Stimulated activated CD4-positive, alpha-beta T cell treated with anti-CD3 and anti-CD28 coated beads, TNF-alpha, amount 100 ng/mL, for 4 hours (primary cell): ENCODE measurements around the gene CADM1.

ENCODE experiments used
- DNase-seq, 3 experiments: peaks; one replicate each; pipeline ENCODE4 v3.0.0-alpha.2; 2020; ENCODE audit warnings: low read depth in 3 of 3

Gene CADM1

DNA sequence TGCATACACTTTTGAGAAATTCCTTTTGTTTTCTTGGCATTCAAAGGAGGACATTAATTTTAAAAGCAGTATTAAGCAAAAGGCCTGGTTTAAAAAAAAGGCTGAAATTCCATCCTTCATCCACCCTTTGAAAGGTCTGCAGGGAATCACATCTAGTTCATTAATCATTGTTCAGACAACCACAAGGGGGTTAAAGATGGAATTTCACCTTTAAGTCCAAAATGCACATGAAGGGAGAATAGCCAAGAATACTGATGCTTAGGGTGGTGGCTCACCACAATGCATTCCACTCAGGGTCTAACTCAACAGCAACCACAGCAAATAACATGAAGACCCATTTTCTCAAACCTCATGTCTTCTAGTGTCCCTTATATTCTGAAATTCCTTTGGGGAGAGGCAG lies 256.9 kb downstream of the CADM1 start:
- DNase-seq, result no peak

GRCh38 chr11:115244758-115245157 lies 259.5 kb downstream of the CADM1 start:
- no peak for DNase-seq

DNA sequence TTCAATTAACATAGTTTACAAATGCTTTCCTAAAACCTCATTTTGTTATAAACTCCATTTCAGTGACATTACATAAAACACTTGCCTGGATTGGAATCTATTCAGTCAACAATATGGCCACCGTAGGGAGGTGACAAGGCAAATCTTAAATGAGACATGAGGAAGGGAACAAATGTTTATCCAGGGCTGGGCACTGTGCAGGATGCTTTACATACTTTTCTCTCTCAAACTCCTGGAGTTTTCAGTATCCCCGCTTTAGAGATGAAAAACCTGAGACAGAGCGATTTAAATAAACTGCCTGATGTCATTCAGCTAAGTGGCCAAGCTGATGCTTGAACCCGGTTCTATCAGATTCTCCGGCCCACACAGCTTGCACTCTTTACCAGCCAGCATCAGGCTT lies 259.9 kb downstream of the CADM1 start:
- no peak for DNase-seq

- DNase-seq, result no peak
These were observed 261.2 kb downstream of the CADM1 start for GRCh38 chr11:115242982-115243381.

DNA sequence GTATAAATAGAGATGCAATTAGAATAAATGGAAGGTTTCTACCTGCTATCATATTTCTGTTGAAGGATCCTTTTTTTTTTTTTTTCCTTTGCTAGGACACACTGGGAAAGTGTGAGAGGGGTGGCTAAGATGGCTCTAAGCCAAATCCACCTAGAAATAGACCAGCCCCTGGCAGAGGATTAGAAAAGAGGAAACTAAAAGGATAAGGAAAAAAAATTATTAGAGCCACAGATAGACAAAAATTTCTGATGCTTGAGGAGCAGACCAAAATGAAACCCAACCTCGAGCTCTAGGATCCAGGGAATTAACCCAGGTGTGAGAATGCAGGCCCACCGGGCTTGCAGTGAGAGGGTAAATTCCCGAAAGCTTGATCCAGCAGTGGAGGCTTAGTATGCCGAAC lies 262.3 kb downstream of the CADM1 start:
- DNase-seq, result no peak

DNA sequence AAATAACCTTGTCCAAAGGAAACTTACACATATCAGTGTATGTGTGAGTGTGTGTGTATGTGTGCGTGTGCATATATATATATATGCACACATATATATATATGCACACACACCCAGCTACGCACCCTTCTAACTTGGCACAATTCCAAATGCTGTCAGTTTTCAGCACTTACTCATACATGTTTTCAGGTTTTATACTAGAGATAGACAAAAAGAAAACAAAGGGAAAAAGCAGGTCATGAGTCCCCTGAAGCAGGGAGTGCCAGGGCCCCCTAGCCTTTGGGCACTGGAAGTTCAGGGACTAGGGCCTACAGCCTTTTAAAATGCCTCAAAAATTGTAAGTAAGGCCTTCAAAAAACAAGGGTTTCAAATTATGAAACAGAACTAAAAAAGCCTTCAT lies 265.4 kb downstream of the CADM1 start:
- no peak for DNase-seq

- no peak for DNase-seq
These were observed 266.1 kb downstream of the CADM1 start for GRCh38 chr11:115238086-115238485.

DNA sequence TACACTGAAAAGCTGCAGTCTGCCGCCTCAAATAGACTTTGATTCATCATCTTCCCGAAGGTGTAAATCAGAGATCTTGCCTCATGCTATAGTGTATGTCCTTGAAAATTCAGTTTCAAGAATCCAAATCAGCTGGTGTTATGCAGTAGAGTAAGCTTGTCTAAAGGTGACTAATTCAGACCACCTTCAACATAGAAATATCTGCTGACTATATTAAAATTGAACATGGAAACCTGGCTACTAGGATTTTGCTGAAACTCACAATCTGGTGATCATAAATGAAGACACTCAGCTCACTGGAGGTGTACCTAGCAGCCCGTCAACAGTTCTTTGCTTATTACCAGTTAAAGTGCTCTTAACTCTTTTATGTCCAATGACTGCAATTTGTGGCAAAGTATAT lies 266.6 kb downstream of the CADM1 start:
- no peak for DNase-seq

GRCh38 chr11:115234794-115235193 lies 269.4 kb downstream of the CADM1 start:
- DNase-seq, result no peak

GRCh38 chr11:115226556-115226955 lies 277.7 kb downstream of the CADM1 start:
- DNase-seq, result no peak

GRCh38 chr11:115224551-115224950 lies 279.7 kb downstream of the CADM1 start:
- DNase-seq, result no peak

DNA sequence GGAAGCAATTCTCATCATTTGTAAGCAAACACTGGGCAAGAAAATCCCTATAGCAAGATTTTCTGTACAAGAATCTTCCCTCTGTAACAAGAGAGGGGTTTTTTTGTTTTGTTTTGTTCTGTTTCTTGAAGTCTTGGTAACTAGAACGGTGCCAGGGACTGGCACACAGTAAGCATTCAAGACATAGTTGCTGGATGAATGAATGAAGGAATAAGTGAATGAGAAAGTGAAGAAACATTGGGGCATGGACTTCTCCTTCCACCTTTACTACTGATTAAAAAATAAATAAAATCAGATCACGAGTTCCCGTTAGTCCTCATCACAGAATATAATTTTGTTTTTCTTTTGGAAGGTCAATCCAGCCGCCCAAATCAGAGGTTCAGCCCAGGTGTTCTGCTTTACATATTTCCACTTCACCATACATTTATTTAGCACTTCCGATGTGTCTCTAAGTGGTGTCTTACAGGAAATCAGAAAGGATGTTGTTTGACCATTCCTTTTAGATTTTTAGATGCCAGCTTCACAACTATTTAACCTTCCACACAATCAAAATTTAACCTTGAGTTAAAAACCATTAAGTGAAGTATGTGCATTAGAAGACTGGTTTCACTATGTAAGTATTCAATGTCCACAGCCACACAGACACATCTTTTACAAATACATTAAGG lies 281.2 kb downstream of the CADM1 start:
- DNase-seq, result no peak

- no peak for DNase-seq
These were observed 281.9 kb downstream of the CADM1 start for GRCh38 chr11:115222218-115222862.

GRCh38 chr11:115221461-115222069 lies 282.6 kb downstream of the CADM1 start:
- no peak for DNase-seq

DNA sequence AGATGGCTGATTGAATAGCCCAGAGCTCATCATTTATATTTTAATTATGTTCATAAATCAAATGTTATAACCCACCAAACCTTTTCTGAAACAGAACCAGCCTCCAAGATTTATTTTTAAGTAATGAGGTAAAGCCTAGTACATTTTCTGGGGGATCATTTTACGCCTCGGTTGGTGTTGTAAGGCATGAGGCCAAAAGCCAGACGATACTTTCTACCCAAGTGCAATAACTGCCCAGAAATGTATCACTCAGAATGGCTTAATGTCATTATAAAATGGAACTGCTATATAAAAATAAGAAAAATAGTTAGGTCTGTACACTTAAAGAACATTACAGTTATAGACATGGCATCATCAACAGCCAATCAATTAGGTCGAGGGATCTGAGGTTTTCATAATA lies 283.3 kb downstream of the CADM1 start:
- no peak for DNase-seq

GRCh38 chr11:115220423-115220822 lies 283.8 kb downstream of the CADM1 start:
- no peak for DNase-seq

GRCh38 chr11:115219376-115219775 lies 284.8 kb downstream of the CADM1 start:
- no peak for DNase-seq

DNA sequence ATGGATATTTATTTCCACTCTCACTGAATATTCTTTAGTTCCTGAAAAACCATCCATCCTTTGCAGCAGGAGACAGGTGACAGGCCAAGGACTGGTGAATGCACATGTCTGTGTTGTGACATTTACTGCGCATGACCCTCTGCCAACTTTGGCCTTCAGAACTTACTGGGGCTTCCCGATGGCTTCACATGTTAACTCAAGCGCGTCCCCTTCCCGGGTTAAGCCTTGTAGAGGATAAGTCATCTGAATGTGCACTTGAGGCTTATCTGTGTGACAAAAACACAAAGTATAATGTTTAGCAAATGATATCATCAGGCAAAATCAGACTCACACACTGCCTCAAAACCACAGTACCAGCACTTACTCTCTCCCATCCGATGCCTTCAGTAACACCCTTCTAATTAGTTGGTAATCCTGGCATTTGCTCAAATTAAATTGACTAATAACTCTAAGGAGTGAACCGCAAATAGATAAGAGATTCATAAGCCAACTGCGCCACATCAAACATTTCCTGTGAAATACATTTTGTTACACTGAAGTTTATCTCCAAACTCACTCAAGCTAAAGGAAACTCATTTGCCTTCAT lies 286.4 kb downstream of the CADM1 start:
- no peak for DNase-seq

DNA sequence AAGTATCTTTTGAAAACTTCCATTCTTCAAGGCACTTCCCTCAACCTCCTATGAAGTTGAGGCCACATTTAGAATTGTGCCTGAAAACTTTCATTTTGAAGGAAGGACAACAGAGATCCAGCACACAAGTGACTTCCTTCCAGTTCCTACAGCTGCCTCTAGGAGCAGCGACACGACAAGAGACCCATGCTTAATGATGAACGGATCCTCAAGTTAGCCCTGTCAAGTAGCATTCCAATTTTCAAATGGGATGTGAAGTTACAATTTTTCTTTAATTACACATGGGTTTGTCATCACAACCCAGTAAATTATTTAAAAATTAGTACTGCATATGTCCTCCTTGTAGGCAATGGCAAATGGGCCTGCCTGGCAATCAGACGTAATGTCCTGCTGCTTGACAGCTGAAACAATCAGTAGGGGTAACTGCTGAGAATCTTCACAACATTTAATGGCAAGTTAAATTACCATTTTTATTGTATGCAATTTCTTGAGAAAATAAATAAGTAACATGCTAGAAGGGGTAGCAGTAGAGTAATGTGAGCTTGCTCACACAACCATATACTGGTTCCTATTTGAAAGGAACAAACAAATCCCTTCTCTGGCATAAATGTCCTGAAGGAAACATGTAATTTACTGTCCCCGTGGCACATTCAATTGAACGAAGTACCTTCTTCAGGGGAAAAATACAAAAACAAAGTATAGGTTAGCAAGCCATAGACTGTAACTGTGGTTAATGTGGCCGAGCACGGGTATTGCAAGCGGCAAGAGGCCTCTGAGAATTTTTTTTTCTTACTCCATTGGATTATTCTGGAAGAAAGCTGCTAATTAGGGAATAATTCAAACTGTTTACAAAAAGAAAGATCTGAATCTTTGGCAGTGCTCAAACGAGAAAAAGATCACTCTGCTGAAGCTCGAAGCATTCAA lies 288.3 kb downstream of the CADM1 start:
- no peak for DNase-seq

GRCh38 chr11:115214644-115215234 lies 289.5 kb downstream of the CADM1 start:
- DNase-seq, result no peak

GRCh38 chr11:115213007-115213406 lies 291.2 kb downstream of the CADM1 start:
- no peak for DNase-seq
